DMS 273 treated with DMSO at 0.1 percent for 48 hours (cell line): ENCODE results near the gene MYH14.
"Not testable (repeated sequence)": the region's sequence is repeated elsewhere in the genome, so short reads cannot be mapped to it uniquely, and the experiment has no call there.

Experiments used
- DNase-seq: peaks from one replicate; lab custom pipeline; 2025; lab: John Stamatoyannopoulos, UW

MYH14 gene

DNA sequence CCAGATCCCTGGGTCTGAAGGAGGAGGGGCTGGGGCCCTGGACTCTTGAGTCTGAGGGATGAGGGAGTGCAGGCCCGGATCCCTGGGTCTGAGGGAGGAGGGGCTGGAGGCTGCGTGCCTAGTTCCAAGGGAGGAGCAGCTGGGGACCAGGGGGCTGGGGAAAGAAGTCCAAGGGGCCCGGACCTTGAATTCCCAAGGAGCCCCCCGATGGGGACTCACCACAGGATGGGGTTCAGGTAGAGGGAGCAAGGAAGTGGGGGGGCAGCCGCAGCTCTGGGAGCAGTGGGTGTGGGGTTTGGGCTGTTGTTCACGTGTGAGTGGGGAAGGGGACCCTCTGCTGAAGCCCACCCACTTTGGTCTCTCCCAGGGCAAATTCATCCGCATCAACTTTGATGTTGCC, 23.1 kb downstream of the MYH14 start:
- no peak for DNase-seq

GRCh38 chr19:50228153-50228552, 24.7 kb downstream of the MYH14 start:
- not testable (repeated sequence) for DNase-seq

GRCh38 chr19:50230379-50231351, 27.2 kb downstream of the MYH14 start:
- no peak for DNase-seq

GRCh38 chr19:50231417-50231816, 28.0 kb downstream of the MYH14 start:
- not testable (repeated sequence) for DNase-seq

DNA sequence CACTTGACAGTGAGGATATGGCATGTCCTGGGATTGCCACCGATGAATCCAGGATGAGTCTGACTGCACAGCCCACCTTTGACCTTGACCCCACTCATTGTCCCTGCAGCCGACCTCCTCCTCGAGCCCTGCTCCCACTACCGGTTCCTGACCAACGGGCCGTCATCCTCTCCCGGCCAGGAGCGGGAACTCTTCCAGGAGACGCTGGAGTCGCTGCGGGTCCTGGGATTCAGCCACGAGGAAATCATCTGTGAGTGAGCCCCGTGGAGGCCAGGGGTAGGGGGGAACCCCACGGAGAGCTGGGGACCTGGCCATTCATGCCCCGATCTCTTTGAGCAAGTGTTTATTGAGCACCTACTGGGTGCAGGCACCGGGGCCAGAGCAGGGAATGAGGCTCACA, 28.4 kb downstream of the MYH14 start:
- no peak for DNase-seq

GRCh38 chr19:50232600-50232999, 29.2 kb downstream of the MYH14 start:
- DNase-seq, result no peak

GRCh38 chr19:50233308-50233910, 30.0 kb downstream of the MYH14 start:
- DNase-seq, result no peak

- not testable (repeated sequence) for DNase-seq
Measured at GRCh38 chr19:50237493-50237892, 34.1 kb downstream of the MYH14 start.

DNA sequence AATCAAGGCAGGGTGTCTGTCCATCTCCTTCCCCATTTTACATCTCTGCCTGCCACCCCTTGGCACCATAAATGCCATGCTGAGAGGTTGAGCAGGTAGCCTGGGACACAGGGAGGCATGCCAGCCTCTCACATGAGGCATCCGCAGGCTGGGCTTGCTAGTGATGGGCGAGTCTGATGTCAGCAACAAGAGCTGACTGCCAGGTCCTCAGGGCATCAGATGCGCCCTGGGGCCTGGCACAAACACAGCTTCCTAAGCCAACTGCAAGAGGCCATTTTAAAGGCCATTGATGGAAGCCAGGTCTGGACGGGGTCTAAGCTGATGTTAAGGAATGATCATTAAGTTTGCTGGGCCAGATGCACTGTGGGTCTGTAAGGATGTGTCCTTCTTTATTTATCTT, 34.6 kb downstream of the MYH14 start:
- DNase-seq, result no peak

GRCh38 chr19:50239921-50240590, 36.6 kb downstream of the MYH14 start:
- no peak for DNase-seq

- DNase-seq, result no peak
Measured at GRCh38 chr19:50242581-50242980, 39.2 kb downstream of the MYH14 start.

- DNase-seq, result no peak
Measured at GRCh38 chr19:50244695-50245094, 41.3 kb downstream of the MYH14 start.

DNA sequence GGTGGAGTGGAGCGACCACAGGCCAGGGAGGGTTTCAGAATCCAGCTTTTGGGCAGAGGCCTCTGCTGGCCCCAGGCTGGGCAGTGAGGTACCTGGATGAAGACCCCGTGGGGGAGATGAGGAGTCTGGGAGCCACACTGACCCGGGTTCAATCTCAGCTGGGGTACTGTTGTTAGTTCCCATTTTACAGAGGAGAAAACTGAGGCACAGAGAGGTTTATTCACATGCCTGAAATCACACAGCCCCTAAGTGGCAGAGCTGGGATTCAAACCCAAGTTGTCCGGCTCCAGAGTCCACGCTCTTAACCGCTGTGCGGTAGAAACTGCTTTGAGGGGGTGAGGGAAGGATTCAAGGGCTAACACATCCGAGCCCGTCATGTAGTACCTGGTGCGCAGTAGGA, 45.0 kb downstream of the MYH14 start:
- DNase-seq, result no peak

GRCh38 chr19:50248826-50249225, 45.4 kb downstream of the MYH14 start:
- no peak for DNase-seq

DNA sequence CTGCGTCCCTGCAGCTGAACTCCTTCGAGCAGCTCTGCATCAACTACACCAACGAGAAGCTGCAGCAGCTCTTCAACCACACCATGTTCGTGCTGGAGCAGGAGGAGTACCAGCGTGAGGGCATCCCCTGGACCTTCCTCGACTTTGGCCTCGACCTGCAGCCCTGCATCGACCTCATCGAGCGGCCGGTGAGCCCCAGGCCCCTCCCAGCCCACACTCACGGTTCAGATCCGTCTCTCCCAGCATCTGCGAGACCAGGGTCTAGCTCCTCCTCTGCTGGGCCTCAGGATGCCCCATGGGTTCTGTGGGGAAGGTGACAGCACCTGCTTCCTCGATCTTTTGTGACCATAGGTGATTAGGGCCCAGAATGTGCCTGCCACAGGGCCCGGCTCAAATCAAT, 46.2 kb downstream of the MYH14 start:
- DNase-seq, result no peak

DNA sequence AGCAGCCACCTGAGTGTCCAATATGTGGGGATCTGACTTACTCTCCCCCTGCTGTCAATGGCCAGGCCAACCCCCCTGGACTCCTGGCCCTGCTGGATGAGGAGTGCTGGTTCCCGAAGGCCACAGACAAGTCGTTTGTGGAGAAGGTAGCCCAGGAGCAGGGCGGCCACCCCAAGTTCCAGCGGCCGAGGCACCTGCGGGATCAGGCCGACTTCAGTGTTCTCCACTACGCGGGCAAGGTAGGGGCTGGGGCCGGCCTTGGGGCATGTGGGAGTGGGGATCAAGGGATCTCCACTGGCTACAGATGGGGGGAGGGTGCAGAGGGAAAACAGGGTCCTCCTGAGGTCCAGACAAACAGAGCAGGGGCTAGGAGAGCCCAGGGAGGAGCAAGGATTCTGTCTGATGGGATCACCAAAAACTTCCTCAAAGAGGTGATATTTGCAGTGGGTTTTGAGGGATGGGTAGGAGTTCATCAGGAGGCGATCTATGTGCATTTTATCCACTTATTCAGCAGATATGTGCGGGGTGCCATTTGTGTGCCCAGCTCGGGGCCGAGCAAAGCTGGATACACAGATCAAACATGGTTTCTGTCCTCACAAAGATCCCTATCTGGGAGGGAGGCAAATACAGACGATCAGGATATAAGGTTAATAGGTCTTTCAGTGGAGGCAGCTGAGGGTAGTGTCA, 47.2 kb downstream of the MYH14 start:
- DNase-seq, result no peak

GRCh38 chr19:50252111-50252886, 48.9 kb downstream of the MYH14 start:
- no peak for DNase-seq

GRCh38 chr19:50252887-50253268, 49.5 kb downstream of the MYH14 start:
- DNase-seq, result no peak

DNA sequence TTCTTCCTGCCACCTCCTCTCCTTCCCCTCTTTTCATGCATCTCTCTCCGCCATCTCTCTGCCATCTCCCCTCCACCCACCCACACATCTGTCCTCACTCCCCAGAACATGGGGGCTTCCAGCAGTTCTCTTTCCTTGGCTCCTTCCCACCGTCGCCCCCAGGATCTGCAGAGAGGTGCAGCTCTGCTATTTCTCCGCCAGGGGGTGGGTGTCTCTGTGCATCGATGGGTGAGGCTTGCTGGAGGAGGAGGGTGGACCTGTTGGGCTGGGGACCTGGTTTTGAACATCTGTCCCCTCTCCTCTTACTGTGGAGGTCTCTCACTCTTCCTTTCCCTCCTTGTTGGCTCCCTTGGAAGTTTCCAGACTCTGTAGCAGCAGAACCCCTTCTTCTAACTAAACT, 51.7 kb downstream of the MYH14 start:
- no peak for DNase-seq

GRCh38 chr19:50257141-50257540, 53.7 kb downstream of the MYH14 start:
- no peak for DNase-seq

DNA sequence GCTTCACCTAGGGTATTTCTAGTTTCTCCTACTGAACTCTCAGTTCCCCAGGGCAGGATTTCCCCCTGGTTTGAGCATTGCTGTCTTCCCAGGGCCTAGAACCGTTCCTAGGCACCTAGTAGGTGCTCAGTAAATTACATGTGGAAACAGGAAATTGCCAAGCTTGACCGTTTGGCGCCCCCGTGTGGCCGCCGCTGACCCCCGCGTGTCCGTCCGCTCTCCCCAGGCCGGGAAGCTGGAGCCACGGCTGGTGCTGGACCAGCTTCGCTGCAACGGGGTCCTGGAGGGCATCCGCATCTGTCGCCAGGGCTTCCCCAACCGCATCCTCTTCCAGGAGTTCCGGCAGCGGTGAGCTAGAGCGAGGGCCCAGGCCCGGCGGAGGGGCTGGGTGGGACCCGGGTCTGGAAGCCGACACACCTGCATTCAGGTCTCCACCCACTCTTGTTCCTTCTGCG, 55.5 kb downstream of the MYH14 start:
- DNase-seq, result no peak
